Fibroblast of mammary gland (primary cell): ENCODE results near the gene VIL1.

Experiments
- DNase-seq: peaks from one replicate; pipeline ENCODE4 v3.0.0-alpha.2; 2010; ENCODE audit warnings: low read depth
- H3K4me3 ChIP-seq: 2 replicates; pipeline ENCODE4 v1.5.1; 2011; ENCODE audit warnings: low read depth, mild to moderate bottlenecking, low read length, moderate library complexity; ENCODE audit not compliant: control insufficient read depth
- CTCF ChIP-seq: conservative IDR thresholded peaks from 2 replicates; pipeline ENCODE4 v1.5.1; 2011; ENCODE audit warnings: low read depth, low read length, inconsistent platforms; ENCODE audit not compliant: control insufficient read depth, insufficient read depth

Gene VIL1

GRCh38 chr2:218482651-218483050 is 63.7 kb downstream of the VIL1 start:
- DNase-seq, result no peak
- no peak overlapping the region for H3K4me3 ChIP-seq
- no peak for TF ChIP-seq CTCF

- TF ChIP-seq CTCF, result no peak
- no peak for DNase-seq
- no peak overlapping the region for H3K4me3 ChIP-seq
Measured at GRCh38 chr2:218485986-218486667, 67.2 kb downstream of the VIL1 start.

- H3K4me3 ChIP-seq, result no peak overlapping the region
- DNase-seq, result no peak
- no peak for TF ChIP-seq CTCF
Measured at GRCh38 chr2:218500501-218501060, 81.7 kb downstream of the VIL1 start.

- DNase-seq, result peak; percentile 34
- no peak overlapping the region for H3K4me3 ChIP-seq
- TF ChIP-seq CTCF, result no peak
Measured at GRCh38 chr2:218501665-218502064, 82.7 kb downstream of the VIL1 start.
